ENCODE measurements around the gene GYPA. TPM values are rescaled to one million over a fixed set of nuclear protein-coding genes. Genes with fewer than 3 reads are reported as not detected.
A peak's percentile ranks its signal among the peaks of the same experiment; 100 is the strongest.
"Not testable (repeated sequence)": the region's sequence is repeated elsewhere in the genome, so short reads cannot be mapped to it uniquely, and the experiment has no call there.

The GYPA gene
- total RNA-seq, 1 experiment from 2014 or later = not detected

DNA sequence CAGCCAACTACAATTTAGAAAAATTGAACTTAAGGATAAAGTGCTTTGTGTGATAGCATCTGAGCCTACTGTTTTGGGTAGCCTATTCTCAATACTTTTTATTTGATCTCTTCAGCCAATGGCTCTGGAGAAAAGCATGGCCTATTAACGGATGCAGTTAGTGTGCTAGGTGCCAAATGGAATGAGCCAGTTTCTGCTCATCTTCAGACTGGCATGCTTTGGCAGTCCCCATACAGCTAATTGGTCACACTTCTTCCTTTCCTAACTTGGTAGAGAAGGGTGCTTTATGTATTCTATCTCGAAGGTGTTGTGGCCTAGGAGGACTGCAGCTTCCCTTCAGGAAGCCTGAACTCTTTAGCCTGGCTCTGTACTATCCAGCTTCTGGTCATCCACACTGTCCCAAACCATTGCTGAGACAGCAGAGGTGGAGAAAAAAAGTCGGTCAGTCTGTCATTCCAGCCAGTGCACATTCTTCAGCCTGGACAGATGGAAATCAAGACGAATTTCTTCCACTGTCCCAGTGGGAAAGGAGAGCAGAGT, 11.1 kb downstream of the GYPA start:
- DNase-seq (ENCODE audit: low read depth) = not testable (repeated sequence)

DNA sequence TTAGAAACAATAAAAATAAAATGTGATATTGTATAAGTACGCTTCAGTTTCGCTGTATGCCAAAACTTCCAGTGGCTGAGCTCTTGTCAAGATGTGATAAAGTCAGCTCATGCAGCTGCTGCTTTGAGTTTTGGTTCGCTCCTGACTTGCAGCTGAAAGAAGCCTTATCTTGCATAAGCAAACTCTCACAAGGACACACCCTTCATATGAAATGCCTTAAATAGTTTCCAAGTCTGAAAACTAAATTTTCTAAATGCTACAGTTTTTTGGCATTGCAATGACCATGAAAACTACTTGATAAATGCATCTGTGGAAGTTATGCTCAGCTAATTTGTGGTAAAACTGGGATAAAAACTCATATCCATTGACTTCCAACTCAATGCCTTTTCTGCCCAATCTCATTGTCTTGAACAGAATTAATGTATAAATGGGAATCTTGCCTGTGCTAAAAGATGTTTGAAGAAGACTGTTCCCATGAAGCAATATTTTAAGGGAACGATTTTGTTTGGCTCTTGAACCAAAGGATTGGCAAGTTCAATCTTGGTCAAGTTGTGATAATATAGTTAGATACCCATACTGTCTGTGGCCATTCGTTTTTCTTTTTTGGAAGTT, 11.7 kb downstream of the GYPA start:
- not testable (repeated sequence) for DNase-seq (ENCODE audit: low read depth)

DNA sequence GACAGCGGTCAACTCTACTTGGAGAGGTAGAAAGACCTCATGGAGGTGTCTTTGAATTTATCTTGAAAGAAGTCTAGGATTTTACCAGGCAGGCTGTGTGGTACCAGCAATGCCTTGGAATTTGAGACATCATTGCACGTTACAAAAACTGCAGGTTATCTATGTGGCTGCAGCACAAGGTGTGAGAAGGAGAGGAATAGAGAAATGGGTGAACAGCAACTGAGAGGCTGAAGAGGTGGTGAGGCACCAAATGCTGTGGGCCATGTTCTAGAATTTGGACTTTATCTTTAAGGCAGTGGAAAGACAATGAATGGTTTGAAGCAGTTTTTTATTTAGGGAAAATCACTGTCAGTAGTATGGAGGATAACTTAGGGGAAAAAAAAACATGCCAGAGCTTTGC, 15.4 kb downstream of the GYPA start:
- not testable (repeated sequence) for DNase-seq (ENCODE audit: low read depth)

DNA sequence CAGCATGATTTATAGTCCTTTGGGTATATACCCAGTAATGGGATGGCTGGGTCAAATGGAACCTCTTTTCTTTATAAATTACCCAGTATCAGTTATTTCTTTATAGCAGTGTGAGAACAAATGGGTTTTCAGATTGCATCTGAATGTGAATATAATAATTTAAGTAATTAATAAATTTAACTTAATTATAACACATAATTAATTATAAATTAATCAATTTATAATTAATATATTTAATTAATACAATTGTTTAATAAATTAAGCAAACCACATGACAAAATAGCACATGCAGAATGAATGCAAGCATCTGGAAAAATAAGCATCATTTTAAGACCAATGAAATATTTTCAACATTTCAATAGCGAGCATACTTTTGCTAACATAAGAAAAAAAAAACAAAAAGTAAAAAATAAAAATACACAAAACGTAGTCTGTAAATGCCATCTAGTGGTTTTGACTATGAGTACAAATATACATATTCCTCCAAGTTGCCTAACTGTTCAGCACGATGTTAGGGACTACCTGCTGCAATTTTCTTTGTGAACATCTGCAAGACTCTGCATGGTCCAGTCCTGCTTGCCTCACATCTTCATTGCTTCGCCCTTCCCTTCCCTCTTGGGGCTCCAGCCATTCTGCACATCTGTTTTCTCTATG, 16.4 kb downstream of the GYPA start:
- not testable (repeated sequence) for DNase-seq (ENCODE audit: low read depth)

DNA sequence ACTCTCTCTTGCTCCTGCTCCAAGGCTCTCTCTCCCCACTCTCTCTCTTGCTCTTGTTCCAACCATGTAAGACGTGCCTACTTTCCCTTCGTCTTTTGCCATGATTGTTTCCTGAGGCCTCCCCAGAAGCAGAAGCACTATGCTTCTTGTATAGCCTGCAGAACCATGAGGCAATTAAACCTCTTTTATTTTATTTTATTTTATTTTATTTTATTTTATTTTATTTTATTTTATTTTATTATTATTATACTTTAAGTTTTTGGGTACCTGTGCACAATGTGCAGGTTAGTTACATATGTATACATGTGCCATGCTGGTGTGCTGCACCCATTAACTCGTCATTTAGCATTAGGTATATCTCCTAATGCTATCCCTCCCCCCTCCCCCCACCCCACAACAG, 17.2 kb downstream of the GYPA start:
- DNase-seq (ENCODE audit: low read depth) = not testable (repeated sequence)

DNA sequence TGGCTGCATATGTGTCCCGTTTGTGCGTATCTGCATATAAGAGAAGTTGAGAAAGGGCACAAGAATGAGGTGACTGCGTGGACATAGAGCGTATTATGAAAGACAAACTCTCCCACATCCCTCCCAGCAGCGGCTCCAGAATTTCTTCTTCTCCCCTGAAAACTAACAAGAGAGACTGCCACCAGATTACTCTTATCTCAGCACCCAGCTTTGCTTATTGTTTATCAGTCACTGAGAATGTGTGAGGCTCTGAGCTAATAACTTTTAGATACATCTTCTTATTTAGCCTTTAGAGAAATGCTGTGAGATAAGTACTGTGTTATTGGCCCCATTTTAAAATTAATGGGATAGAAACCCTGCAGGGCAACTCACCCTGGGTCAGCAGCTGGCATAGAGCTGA, 20.8 kb downstream of the GYPA start:
- not testable (repeated sequence) for DNase-seq (ENCODE audit: low read depth)

DNA sequence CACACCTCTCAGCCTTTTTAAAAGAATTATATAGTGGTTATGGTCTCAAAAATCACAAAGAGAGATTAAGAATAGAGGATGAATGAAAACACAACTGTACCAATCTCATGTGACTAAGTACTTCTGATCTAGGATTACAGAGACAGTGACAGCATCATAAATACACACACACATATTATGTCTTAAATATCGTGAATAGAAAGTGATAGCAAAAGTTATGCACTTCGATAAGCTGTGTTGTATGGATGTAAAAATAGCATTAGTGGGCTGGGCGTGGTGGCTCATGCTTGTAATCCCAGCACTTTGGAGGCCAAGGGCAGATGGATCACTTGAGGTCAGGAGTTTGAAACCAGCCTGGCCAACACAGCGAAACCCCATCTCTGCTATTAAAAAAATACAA, 25.0 kb downstream of the GYPA start:
- no peak for DNase-seq (ENCODE audit: low read depth)

DNA sequence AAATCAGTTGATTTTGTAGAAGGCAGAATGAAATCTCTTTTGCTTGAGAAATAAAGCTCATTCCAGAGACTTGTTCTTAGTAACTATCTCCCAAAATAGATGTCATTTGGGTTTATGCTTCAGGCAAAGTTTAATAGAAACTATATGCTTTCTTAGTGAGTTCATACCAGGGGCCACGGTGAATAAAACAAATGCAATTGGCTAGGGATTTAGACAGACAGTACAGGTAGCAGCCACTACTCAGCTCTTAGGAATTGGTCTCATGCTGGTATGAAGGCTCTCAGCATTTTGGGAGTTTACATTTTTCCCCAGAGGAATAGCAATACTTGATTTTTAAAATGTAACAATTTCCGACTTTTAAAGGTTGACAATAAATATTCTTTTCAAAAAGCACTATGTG, 27.0 kb downstream of the GYPA start:
- DNase-seq (ENCODE audit: low read depth) = no peak

DNA sequence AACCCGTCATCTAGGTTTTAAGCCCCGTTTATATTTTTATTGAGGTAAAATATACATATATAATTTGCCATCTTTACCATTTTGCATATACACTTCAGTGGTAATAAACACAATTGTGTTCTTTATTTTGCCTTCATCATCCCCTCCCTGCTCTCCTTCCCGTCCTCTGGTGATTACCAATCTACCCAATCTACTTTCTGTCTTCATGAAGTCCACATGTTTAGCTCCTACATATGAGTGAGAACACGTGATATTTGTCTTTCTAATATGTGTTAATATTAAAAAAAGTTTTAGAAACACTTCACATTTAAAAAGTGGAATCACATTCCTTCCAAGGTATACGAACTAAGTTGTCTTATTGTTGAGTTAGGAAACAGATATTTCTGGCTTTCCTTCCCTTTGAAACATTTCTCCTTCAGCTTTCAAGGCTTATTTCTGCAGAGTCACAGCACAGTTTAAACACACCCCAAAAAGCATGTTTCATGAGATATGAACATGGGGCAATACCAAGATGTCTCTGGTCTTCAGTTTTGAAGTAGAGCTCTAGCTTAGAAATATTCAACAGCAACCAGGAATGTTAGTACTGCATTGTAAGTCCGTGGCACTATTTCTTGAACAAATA, 35.9 kb downstream of the GYPA start:
- DNase-seq (ENCODE audit: low read depth) = no peak

DNA sequence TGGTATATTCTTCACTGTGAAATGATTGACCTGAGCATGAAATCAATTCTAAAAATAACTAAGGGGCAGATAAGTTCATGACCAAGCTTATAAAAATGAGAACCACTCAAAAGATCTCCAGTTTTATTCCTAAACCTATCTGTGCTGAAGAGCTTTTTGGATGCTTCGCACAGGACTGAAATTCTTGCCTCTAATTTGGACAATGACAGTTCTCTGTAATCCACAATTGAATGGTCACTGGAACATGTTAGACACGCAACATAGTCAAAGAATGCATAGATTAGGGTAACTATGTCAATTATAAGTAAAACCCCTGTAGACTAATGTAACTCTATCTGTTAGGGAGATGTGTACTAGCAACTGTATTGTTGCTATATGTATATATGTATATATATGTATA, 42.7 kb downstream of the GYPA start:
- DNase-seq (ENCODE audit: low read depth) = not testable (repeated sequence)

DNA sequence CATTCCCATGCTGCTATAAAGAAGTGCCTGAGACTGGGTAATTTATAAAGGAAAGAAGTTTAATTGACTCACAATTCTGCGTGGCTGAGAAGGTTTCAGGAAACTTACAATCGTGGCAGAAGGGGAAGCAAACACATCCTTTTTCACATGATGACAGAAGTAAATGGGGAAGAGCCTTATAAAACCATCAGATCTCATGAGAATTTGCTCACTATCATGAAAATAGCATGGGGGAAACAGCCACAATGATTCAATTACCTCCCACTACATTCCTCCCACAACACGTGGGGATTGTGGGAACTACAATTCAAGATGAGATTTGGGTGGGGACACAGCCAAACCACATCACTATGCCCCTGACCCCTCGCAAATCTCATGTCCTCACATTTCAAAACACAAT, 46.5 kb downstream of the GYPA start:
- DNase-seq (ENCODE audit: low read depth) = not testable (repeated sequence)

DNA sequence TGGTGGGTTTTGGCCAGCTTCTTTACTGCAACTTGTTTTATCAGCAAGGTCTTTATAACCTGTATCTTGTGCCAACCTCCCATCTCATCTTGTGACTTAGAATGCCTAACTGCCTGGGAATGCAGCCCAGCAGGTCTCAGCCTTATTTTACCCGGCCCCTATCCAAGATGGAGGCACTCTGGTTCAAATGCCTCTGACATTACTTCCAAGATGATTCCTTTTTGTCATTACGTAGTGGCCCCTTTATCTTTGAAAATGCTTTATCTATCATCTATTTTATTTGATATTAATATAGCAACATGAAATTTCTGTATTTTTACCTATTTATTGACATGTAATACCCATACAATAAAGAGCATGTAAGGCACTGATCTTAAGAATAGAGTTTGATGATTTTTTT, 49.3 kb downstream of the GYPA start:
- not testable (repeated sequence) for DNase-seq (ENCODE audit: low read depth)

DNA sequence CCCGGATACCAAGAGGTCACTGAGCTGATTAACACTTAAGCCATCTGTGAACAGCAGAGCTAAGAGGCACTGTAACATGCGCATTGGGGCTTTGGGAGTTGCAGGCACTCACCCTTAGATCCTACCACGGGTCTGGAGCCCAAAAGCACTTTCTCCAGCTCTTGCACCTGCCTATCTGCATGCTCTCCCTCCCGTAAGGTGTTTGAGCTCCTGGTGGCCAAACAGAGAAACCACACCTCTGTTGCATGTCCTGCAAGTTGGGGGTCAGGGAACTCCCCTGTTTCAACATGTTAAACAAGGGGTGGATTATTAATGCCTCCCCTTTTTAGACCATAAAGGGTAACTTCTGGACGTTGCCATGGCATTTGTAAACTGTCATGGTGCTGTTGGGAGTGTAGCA, 49.8 kb downstream of the GYPA start:
- no peak for DNase-seq (ENCODE audit: low read depth)

DNA sequence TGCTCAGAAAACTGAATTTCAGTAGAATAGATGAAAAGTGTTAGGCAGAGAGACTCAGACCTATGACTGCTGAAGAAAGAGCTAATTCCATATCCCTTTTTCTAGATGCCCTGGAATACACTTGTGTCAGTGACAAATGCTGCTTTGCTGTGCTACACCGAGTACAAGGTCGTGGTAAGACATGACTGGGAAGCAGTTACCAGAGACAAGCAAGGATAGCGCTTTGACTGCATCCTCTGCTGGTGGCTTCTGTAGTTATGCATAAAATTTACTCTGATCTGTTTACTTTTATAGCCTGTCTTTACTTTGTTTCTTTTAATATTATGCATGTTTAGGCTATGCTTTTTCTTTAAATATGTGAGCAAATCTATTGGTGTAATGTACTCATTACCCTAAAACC, 58.5 kb downstream of the GYPA start:
- DNase-seq (ENCODE audit: low read depth) = not testable (repeated sequence)

DNA sequence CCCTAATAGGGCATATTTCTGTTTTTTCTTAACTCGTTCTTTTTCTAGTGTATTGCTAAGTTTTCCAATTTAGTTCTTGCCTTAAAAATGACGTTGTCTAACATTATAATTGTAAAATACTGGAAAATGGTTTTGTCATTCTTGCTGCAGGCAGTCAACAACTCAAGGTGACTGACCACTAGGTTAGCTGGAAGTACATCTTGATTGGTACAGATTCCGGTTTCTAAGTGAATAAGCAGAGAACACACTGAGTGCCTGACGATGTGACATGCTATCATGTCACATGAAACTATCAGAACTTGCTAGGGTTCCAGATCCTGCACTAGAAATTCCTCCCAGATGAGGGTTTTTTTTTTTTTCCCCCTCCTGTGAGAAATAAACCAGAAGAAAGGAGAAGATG, 60.4 kb downstream of the GYPA start:
- DNase-seq (ENCODE audit: low read depth) = not testable (repeated sequence)

DNA sequence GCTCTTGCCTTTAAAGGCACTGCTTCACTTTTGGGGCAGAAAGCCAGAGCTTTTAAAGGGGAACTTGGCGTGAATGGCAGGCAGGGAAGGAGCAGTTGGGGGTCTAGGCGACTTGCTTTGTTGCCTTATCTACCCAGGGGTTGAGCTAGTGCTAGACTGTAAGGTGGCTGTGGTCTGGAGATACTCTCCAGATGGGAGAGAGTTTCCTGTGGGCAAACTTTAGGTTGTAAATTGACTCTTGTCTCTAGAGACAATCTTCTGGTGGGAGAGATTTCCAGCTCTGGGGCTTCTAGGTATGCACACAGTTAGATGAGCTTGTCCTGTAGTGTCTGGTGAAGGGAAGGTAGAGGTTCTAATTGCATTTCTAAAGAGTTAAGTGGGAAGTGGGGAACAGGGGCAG, 61.8 kb downstream of the GYPA start:
- DNase-seq (ENCODE audit: low read depth) = not testable (repeated sequence)

DNA sequence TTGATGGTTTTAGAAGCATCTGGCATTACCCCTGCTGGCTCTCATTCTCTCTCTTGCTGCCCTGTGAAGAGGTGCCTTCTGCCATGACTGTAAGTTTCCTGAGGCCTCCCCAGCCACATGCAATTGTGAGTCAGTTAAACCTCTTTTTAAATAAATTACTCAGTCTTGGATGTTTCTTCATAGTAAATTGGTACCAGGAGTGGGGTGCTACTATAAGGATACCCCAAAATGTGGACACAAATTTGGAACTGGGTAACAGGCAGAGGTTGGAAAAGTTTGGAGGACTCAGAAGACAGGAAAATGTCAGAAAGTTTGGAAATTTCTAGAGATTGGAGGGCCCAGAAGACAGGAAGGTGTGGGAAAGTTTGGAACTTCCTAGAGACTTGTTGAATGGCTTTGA, 79.0 kb downstream of the GYPA start:
- not testable (repeated sequence) for DNase-seq (ENCODE audit: low read depth)

DNA sequence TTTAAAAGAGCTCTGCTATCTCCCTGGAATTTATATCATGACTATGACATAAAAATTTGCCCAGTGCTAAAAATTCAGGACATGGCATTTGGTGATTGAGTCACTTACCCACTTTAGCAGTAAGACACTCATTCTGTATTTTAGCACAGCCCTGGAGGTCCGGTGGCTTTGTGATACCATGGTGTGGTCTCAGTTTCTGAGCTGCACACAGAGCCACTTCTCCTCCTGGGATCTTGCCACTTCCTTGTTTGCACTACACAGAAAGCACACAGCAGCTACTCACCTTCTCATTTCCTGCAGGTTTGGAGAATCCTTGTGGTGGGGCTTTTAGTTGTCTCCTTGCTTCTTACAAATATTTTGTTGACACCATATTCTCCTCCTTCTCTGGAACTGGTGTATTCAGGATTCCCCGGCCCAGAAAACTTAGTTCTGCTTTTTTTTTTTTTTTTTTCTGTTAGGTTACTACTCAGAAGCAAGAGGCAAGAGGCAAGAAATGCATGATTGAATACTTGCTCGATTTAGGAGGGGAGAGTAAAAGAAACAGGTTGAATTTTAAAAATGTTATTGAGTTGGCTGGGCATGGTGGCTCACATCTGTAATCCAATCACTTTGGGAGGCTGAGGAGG, 80.2 kb downstream of the GYPA start:
- DNase-seq (ENCODE audit: low read depth) = peak; percentile 0
